Measurements from ENCODE around the gene SLC6A7. TPM values are rescaled to one million over a fixed set of nuclear protein-coding genes. Genes with fewer than 3 reads are reported as not detected.

SLC6A7 gene
- total RNA-seq, 1 donor: not detected

- Histone ChIP-seq H3K9me3 (ENCODE audit: low read depth, low read length) (no peaks in the 10 kb centered on the region), H3K4me2 (ENCODE audit: insufficient read depth, low read length) (no peak overlapping the region), H3K27me3 (ENCODE audit: insufficient read depth, low read length) (no peaks in the 10 kb centered on the region), H3K36me3 (ENCODE audit: insufficient read depth, low read length) (no peaks in the 10 kb centered on the region), H4K20me1 (ENCODE audit: insufficient read depth, low read length) (no peaks in the 10 kb centered on the region), H3K79me2 (ENCODE audit: insufficient read depth, low read length) (no peaks in the 10 kb centered on the region), H3K4me3 (ENCODE audit: insufficient read depth, low read length) (no peak overlapping the region), H3K27ac (ENCODE audit: low read depth, low read length) (no peak overlapping the region), H3K4me1 (ENCODE audit: insufficient read depth, low read length) (no peaks in the 10 kb centered on the region), H2AFZ (ENCODE audit: low read length) (no peak overlapping the region)
- DNase-seq (ENCODE audit: insufficient read length, low spot score, missing footprints): no peak
- no peak for TF ChIP-seq CTCF (IDR thresholded peaks at IDR 0.05; ENCODE audit: extremely low read depth, low read depth, low read length)
These were observed 66.7 kb downstream of the SLC6A7 start for GRCh38 chr5:150256410-150257064.

GRCh38 chr5:150257424-150257823 is 67.6 kb downstream of the SLC6A7 start:
- no peak overlapping the region for H3K4me3 ChIP-seq (ENCODE audit: insufficient read depth, low read length)
- TF ChIP-seq CTCF (IDR thresholded peaks at IDR 0.05; ENCODE audit: extremely low read depth, low read depth, low read length): no peak
- H3K27me3 ChIP-seq (ENCODE audit: insufficient read depth, low read length): no peaks in the 10 kb centered on the region
- no peaks in the 10 kb centered on the region for H3K36me3 ChIP-seq (ENCODE audit: insufficient read depth, low read length)
- no peaks in the 10 kb centered on the region for H3K9me3 ChIP-seq (ENCODE audit: low read depth, low read length)
- H3K79me2 ChIP-seq (ENCODE audit: insufficient read depth, low read length): no peaks in the 10 kb centered on the region
- no peak overlapping the region for H2AFZ ChIP-seq (ENCODE audit: low read length)
- H3K27ac ChIP-seq (ENCODE audit: low read depth, low read length): no peak overlapping the region
- H4K20me1 ChIP-seq (ENCODE audit: insufficient read depth, low read length): no peaks in the 10 kb centered on the region
- peak; percentile 38 for DNase-seq (ENCODE audit: insufficient read length, low spot score, missing footprints)
- H3K4me2 ChIP-seq (ENCODE audit: insufficient read depth, low read length): no peak overlapping the region
- H3K4me1 ChIP-seq (ENCODE audit: insufficient read depth, low read length): no peaks in the 10 kb centered on the region

- peak; percentile 25 for TF ChIP-seq CTCF (IDR thresholded peaks at IDR 0.05; ENCODE audit: extremely low read depth, low read depth, low read length)
- Histone ChIP-seq H3K27ac (ENCODE audit: low read depth, low read length) (peak overlapping the region; percentile 20), H3K4me2 (ENCODE audit: insufficient read depth, low read length) (no peak overlapping the region), H2AFZ (ENCODE audit: low read length) (peak overlapping the region; percentile 63), H3K4me1 (ENCODE audit: insufficient read depth, low read length) (peaks cover under 1% of the 10 kb centered on the region), H3K27me3 (ENCODE audit: insufficient read depth, low read length) (no peaks in the 10 kb centered on the region), H3K4me3 (ENCODE audit: insufficient read depth, low read length) (no peak overlapping the region), H3K79me2 (ENCODE audit: insufficient read depth, low read length) (no peaks in the 10 kb centered on the region), H4K20me1 (ENCODE audit: insufficient read depth, low read length) (no peaks in the 10 kb centered on the region), H3K36me3 (ENCODE audit: insufficient read depth, low read length) (no peaks in the 10 kb centered on the region), H3K9me3 (ENCODE audit: low read depth, low read length) (no peaks in the 10 kb centered on the region)
- peak; percentile 94 for DNase-seq (ENCODE audit: insufficient read length, low spot score, missing footprints)
These were observed 68.3 kb downstream of the SLC6A7 start for GRCh38 chr5:150258130-150258529.

Other genes starting within 250 kb of the SLC6A7 start
- under 0.01 TPM in 2 replicates for gene PDE6A, start 245.3 kb upstream of the SLC6A7 start, total RNA-seq
- gene SLC26A2, start 229.3 kb upstream of the SLC6A7 start, total RNA-seq: 22.1 and 22.7 TPM in 2 replicates
- 9.1 and 9.8 TPM in 2 replicates for gene TIGD6, start 189.4 kb upstream of the SLC6A7 start, total RNA-seq
- gene HMGXB3, start 189.3 kb upstream of the SLC6A7 start, total RNA-seq: 49.8 and 54.3 TPM in 2 replicates
- 0.36 and 0.88 TPM in 2 replicates for gene CSF1R, start 103.5 kb upstream of the SLC6A7 start, total RNA-seq
- 531 and 567 TPM in 2 replicates for gene PDGFRB, start 34.2 kb upstream of the SLC6A7 start, total RNA-seq
- gene CDX1, start 23.3 kb upstream of the SLC6A7 start, total RNA-seq: 0.29 and 0.36 TPM in 2 replicates
- 0.36 and 0.88 TPM in 2 replicates for gene CAMK2A, start 99.7 kb downstream of the SLC6A7 start, total RNA-seq
- 4.7 and 6.5 TPM in 2 replicates for gene ARSI, start 112.8 kb downstream of the SLC6A7 start, total RNA-seq
- 12.3 and 12.4 TPM in 2 replicates for gene TCOF1, start 167.6 kb downstream of the SLC6A7 start, total RNA-seq
- gene CD74, start 222.8 kb downstream of the SLC6A7 start, total RNA-seq: 21.4 and 83.4 TPM in 2 replicates